PC-3 (cell line): ENCODE measurements around the gene ACTN1. TPM values are rescaled to one million over a fixed set of nuclear protein-coding genes. Genes with fewer than 3 reads are reported as not detected.

Experiments
- ATAC-seq: fragments of 200-7000 bp; cut with Tn5 transposase; 2 replicates; pipeline ENCODE4 v1.9.1; 2020; ENCODE audit warnings: mild to moderate bottlenecking, moderate library complexity
- BruUV-seq: library from RNA; stranded (reverse); fragments of 400-500 nt; replicated peaks from 2 replicates; lab custom pipeline; 2021; lab: Mats Ljungman, UMichigan
- CTCF ChIA-PET: fragments of 300-600 bp; sonication (Branson Sonifier 250); formaldehyde crosslinking; loops from one replicate; lab custom pipeline; 2022; ENCODE audit warnings: antibody characterized with exemption; lab: Charles Lee
- POLR2A ChIA-PET: fragments of 300-600 bp; sonication (Branson Sonifier 250); formaldehyde crosslinking; loops from one replicate; lab custom pipeline; 2022; ENCODE audit warnings: antibody characterized with exemption; ENCODE audit not compliant: unreplicated experiment; lab: Charles Lee
- DNase-seq: peaks from one replicate; pipeline ENCODE4 v3.0.0-alpha.2; 2015
- H2AFZ ChIP-seq: fragments of 300-600 bp; sonication (generic); 2 replicates; pipeline ENCODE4 v1.6.0; 2016; ENCODE audit warnings: antibody characterized with exemption, low read length
- H3F3A ChIP-seq: fragments of 300-600 bp; sonication (generic); one replicate; pipeline ENCODE4 v1.6.0; 2017; ENCODE audit warnings: antibody characterized with exemption, low read length, control low read depth, mild to moderate bottlenecking; ENCODE audit not compliant: unreplicated experiment
- H3K27ac ChIP-seq: fragments of 300-600 bp; sonication (generic); 2 replicates; pipeline ENCODE4 v1.5.1; 2016; ENCODE audit warnings: mild to moderate bottlenecking, low read length
- H3K27me3 ChIP-seq: fragments of 300-600 bp; sonication (generic); 2 replicates; pipeline ENCODE4 v1.6.1; 2016; ENCODE audit warnings: low read length, mixed read lengths
- H3K36me3 ChIP-seq: fragments of 300-600 bp; sonication (generic); 2 replicates; pipeline ENCODE4 v1.6.1; 2016; ENCODE audit warnings: low read depth, mixed run types, low read length, mixed read lengths
- H3K4me1 ChIP-seq: fragments of 300-600 bp; sonication (generic); 2 replicates; pipeline ENCODE4 v1.5.1; 2016; ENCODE audit warnings: low read length; ENCODE audit not compliant: insufficient read depth
- H3K4me2 ChIP-seq: fragments of 300-600 bp; sonication (generic); 2 replicates; pipeline ENCODE4 v1.6.0; 2016; ENCODE audit warnings: low read length
- H3K4me3 ChIP-seq: fragments of 300-600 bp; sonication (generic); 2 replicates; pipeline ENCODE4 v1.5.1; 2016; ENCODE audit warnings: mild to moderate bottlenecking, low read length, mixed read lengths
- H3K79me2 ChIP-seq: fragments of 300-600 bp; sonication (generic); 2 replicates; pipeline ENCODE4 v1.6.1; 2017; ENCODE audit warnings: low read length, mixed read lengths
- H3K9ac ChIP-seq: fragments of 300-600 bp; sonication (generic); 2 replicates; pipeline ENCODE4 v1.6.0; 2016; ENCODE audit warnings: mild to moderate bottlenecking, low read length
- H3K9me2 ChIP-seq: fragments of 300-600 bp; sonication (generic); replicated peaks from 2 replicates; pipeline ENCODE4 v1.6.1; 2016; ENCODE audit warnings: mixed run types, low read length, mixed read lengths
- H3K9me3 ChIP-seq: fragments of 300-600 bp; sonication (generic); 2 replicates; pipeline ENCODE4 v1.6.1; 2016; ENCODE audit warnings: low read length, mixed read lengths
- H4K20me1 ChIP-seq: fragments of 300-600 bp; sonication (generic); 2 replicates; pipeline ENCODE4 v1.6.1; 2016; ENCODE audit warnings: low read length, mixed read lengths
- CTCF ChIP-seq: fragments of 300-600 bp; sonication (generic); conservative IDR thresholded peaks from 2 replicates; pipeline ENCODE4 v1.5.1; 2017; ENCODE audit warnings: antibody characterized with exemption, low read depth, mild to moderate bottlenecking, low read length
- EZH2 ChIP-seq: fragments of 300-600 bp; sonication (generic); IDR thresholded peaks from one replicate; pipeline ENCODE4 v1.6.1; 2017; ENCODE audit warnings: antibody characterized with exemption, mild to moderate bottlenecking, low read length; ENCODE audit not compliant: unreplicated experiment
- EZH2phosphoT487 ChIP-seq: fragments of 300-600 bp; sonication (generic); IDR thresholded peaks from 2 replicates; pipeline ENCODE4 v1.6.1; 2018; ENCODE audit warnings: mild to moderate bottlenecking, antibody characterized with exemption, low read length, borderline replicate concordance
- intact Hi-C: fragments of 100-400 bp; cut with micrococcal nuclease; formaldehyde crosslinking; loops from 2 replicates; pipeline ENCODE4 v1.9.0; 2023
- total RNA-seq: library from RNA; depleted of rRNA; stranded (reverse); fragments of >200 nt; gene quantifications from 2 replicates; pipeline ENCODE4 v1.2.3, GENCODE V29; 2014

Gene ACTN1
- total RNA-seq, 1 experiment from 2014 or later = 303 TPM

GRCh38 chr14:68843471-68844209 is 135.5 kb downstream of the ACTN1 start:
- intact Hi-C loops = loop anchor here (1.0 to 2.0 kb wide), 4 partner anchors 18 to 1006 kb away; no protein-coding TSS in a partner anchor
- TF ChIP-seq EZH2phosphoT487 (no peak), CTCF (peak; percentile 98)
- Histone ChIP-seq H3K27ac (no peak overlapping the region), H2AFZ (peak overlapping the region; percentile 83), H3K9ac (no peak overlapping the region), H3K4me2 (peak overlapping the region; percentile 61), H3K9me2 (no peaks in the 10 kb centered on the region), H3K36me3 (no peaks in the 10 kb centered on the region), H3K9me3 (no peaks in the 10 kb centered on the region), H4K20me1 (no peaks in the 10 kb centered on the region), H3F3A (no peaks in the 10 kb centered on the region), H3K79me2 (no peaks in the 10 kb centered on the region), H3K4me3 (peak overlapping the region; percentile 48; the same call in 1 of the 2 replicates), H3K27me3 (no peaks in the 10 kb centered on the region), H3K4me1 (peaks cover 14% of the 10 kb centered on the region)
- ChIA-PET CTCF (interaction anchor here (0.5 to 1.4 kb wide), 19 partner anchors 11 to 1019 kb away, joined by 3 to 8 read pairs (median 4); no protein-coding TSS in a partner anchor), POLR2A (interaction anchor here (0.6 to 0.9 kb wide), 2 partner anchors 95 to 134 kb away, joined by 3 to 5 read pairs; no protein-coding TSS in a partner anchor)
- ATAC-seq = peak; percentile 87
- peak; percentile 80 for DNase-seq
- BruUV-seq = no TSS peak

- no peaks in the 10 kb centered on the region for H3K79me2 ChIP-seq
- no peak overlapping the region for H3K27ac ChIP-seq
- POLR2A ChIA-PET = no interaction called here
- no peak overlapping the region for H3K4me3 ChIP-seq
- CTCF ChIA-PET = no interaction called here
- ATAC-seq = no peak
- no TSS peak for BruUV-seq
- no peak overlapping the region for H2AFZ ChIP-seq
- no peaks in the 10 kb centered on the region for H3K27me3 ChIP-seq
- no peak overlapping the region for H3K4me2 ChIP-seq
- no peak overlapping the region for H3K9ac ChIP-seq
- DNase-seq = no peak
- H3K4me1 ChIP-seq = peaks cover 14% of the 10 kb centered on the region
- no peaks in the 10 kb centered on the region for H3K9me3 ChIP-seq
- H3F3A ChIP-seq = no peaks in the 10 kb centered on the region
- peaks cover 2% of the 10 kb centered on the region; the same call in 1 of the 2 replicates for H3K36me3 ChIP-seq
- no peaks in the 10 kb centered on the region for H3K9me2 ChIP-seq
- intact Hi-C loops = no loop called here
- no peaks in the 10 kb centered on the region for H4K20me1 ChIP-seq
- no peak for TF ChIP-seq EZH2
- no peak for TF ChIP-seq EZH2phosphoT487
- TF ChIP-seq CTCF = no peak
These were observed 136.8 kb downstream of the ACTN1 start for GRCh38 chr14:68842298-68842697.
